Endothelial cell of umbilical vein (primary cell): ENCODE data around the gene CEBPB. TPM values are rescaled to one million over a fixed set of nuclear protein-coding genes. Genes with fewer than 3 reads are reported as not detected.

Experiments
- BruUV-seq: library from RNA; stranded (reverse); fragments of 400-500 nt; replicated peaks from 2 replicates; lab custom pipeline; 2021; lab: Mats Ljungman, UMichigan
- CTCF ChIA-PET: fragments of 300-600, 350-600 bp; sonication (Branson Sonifier 250); formaldehyde crosslinking; loops from one replicate; lab custom pipeline; 2021; ENCODE audit warnings: antibody characterized with exemption, inconsistent platforms; lab: Charles Lee
- POLR2A ChIA-PET: fragments of 300-600, 350-600 bp; sonication (Branson Sonifier 250); formaldehyde crosslinking; loops from one replicate; lab custom pipeline; 2021; ENCODE audit warnings: antibody characterized with exemption, inconsistent platforms; lab: Charles Lee
- DNase-seq: peaks from one replicate; pipeline ENCODE4 v3.0.0-alpha.2; 2011; ENCODE audit warnings: low read depth, low spot score
- FAIRE-seq: peaks from 2 replicates; lab custom pipeline; 2011; peaks lifted over from hg19 to GRCh38; lab: Jason Lieb, UNC
- H2AFZ ChIP-seq: 2 replicates; pipeline ENCODE4 v1.6.0; 2012; ENCODE audit warnings: low read depth, low read length, control low read depth, inconsistent platforms
- H3K27ac ChIP-seq: 2 replicates; pipeline ENCODE4 v1.5.1; 2011; ENCODE audit warnings: low read depth, mild to moderate bottlenecking, control low read depth, low read length, moderate library complexity; ENCODE audit not compliant: insufficient read depth
- H3K27me3 ChIP-seq, 2 experiments: 2 replicates each; pipeline versions ENCODE4 v1.6.0 to v1.6.1; 2011; ENCODE audit warnings: low read length in 2 of 2, mixed read lengths in 1 of 2; ENCODE audit not compliant: control insufficient read depth in 2 of 2, insufficient read depth in 2 of 2
- H3K36me3 ChIP-seq, 2 experiments: 2 replicates in 1 of 2; 3 replicates in 1 of 2; pipeline ENCODE4 v1.5.1; 2011; ENCODE audit warnings: low read length in 2 of 2, mild to moderate bottlenecking in 1 of 2, moderate library complexity in 1 of 2; ENCODE audit not compliant: control insufficient read depth in 2 of 2, insufficient read depth in 2 of 2; ENCODE audit errors: extremely low read depth in 1 of 2
- H3K4me1 ChIP-seq: 3 replicates; pipeline ENCODE4 v1.5.1; 2011; ENCODE audit warnings: mild to moderate bottlenecking, low read length; ENCODE audit not compliant: control insufficient read depth, insufficient read depth; ENCODE audit errors: extremely low read depth
- H3K4me2 ChIP-seq: 2 replicates; pipeline ENCODE4 v1.6.1; 2011; ENCODE audit warnings: low read length, control low read depth, mixed read lengths; ENCODE audit not compliant: insufficient read depth
- H3K4me3 ChIP-seq, 3 experiments: fragments of 200-600 bp in 1 of 3; sonication (generic), shearing (Covaris generic) in 1 of 3; replicated peaks in 1 of 3; 2 replicates each; pipeline ENCODE4 v1.5.1; 2011 to 2016; ENCODE audit warnings: control low read depth in 3 of 3, low read length in 3 of 3, mild to moderate bottlenecking in 2 of 3, inconsistent platforms in 1 of 3, low read depth in 1 of 3, moderate library complexity in 1 of 3; ENCODE audit not compliant: insufficient read depth in 1 of 3
- H3K79me2 ChIP-seq: 2 replicates; pipeline ENCODE4 v1.6.0; 2012; ENCODE audit warnings: low read length, inconsistent platforms; ENCODE audit not compliant: control insufficient read depth, insufficient read depth
- H3K9ac ChIP-seq: replicated peaks from 2 replicates; pipeline ENCODE3; 2011; ENCODE audit warnings: low read length, control low read depth; ENCODE audit not compliant: insufficient read depth; ENCODE audit errors: extremely low read depth
- H3K9me1 ChIP-seq: replicated peaks from 3 replicates; pipeline ENCODE4 v1.6.0; 2011; ENCODE audit warnings: mild to moderate bottlenecking, low read length; ENCODE audit not compliant: control insufficient read depth, insufficient read depth; ENCODE audit errors: extremely low read depth
- H3K9me3 ChIP-seq: replicated peaks from 2 replicates; pipeline ENCODE4 v1.5.1; 2012; ENCODE audit warnings: low read length, inconsistent platforms; ENCODE audit not compliant: control insufficient read depth, insufficient read depth
- H4K20me1 ChIP-seq: replicated peaks from 2 replicates; pipeline ENCODE3; 2011; ENCODE audit warnings: mild to moderate bottlenecking, low read length; ENCODE audit not compliant: control insufficient read depth, insufficient read depth; ENCODE audit errors: extremely low read depth
- EZH2 ChIP-seq: IDR thresholded peaks from 2 replicates; pipeline ENCODE4 v1.6.1; 2012; ENCODE audit warnings: borderline replicate concordance, low read depth, mild to moderate bottlenecking, moderate library complexity, low read length, inconsistent platforms; ENCODE audit not compliant: severe bottlenecking
- FOS ChIP-seq: IDR thresholded peaks from 2 replicates; pipeline ENCODE4 v1.6.1; 2011; ENCODE audit warnings: mild to moderate bottlenecking, low read length, moderate library complexity, borderline replicate concordance; ENCODE audit not compliant: insufficient read depth
- GATA2 ChIP-seq: IDR thresholded peaks from 2 replicates; pipeline ENCODE4 v1.7.0; 2011; ENCODE audit warnings: low read depth, mild to moderate bottlenecking, moderate library complexity, mixed read lengths, low read length; ENCODE audit not compliant: insufficient read length, insufficient read depth
- JUN ChIP-seq: IDR thresholded peaks from 2 replicates; pipeline ENCODE4 v1.6.1; 2011; ENCODE audit warnings: borderline replicate concordance, low read depth; ENCODE audit not compliant: insufficient read length, insufficient read depth
- MYC ChIP-seq: IDR thresholded peaks from one replicate; pipeline ENCODE4 v1.6.1; 2011; ENCODE audit warnings: mild to moderate bottlenecking, low read depth, low read length
- POLR2AphosphoS5 ChIP-seq: IDR thresholded peaks from 2 replicates; pipeline ENCODE4 v1.6.1; 2012; ENCODE audit warnings: low read depth, mild to moderate bottlenecking, control low read depth, low read length, moderate library complexity; ENCODE audit not compliant: insufficient read depth
- dilution Hi-C: fragments of 300-500 bp; cut with MboI; formaldehyde crosslinking; loops from one replicate; pipeline ENCODE4 v1.15.0; 2019; ENCODE audit warnings: low sequenced_read_pairs; ENCODE audit not compliant: extremely low pct_ligation_motif_present
- intact Hi-C: fragments of 100-400 bp; cut with micrococcal nuclease; formaldehyde crosslinking; loops from one replicate; pipeline ENCODE4 v1.10.0; 2022
- polyA plus RNA-seq, 4 experiments: library from polyadenylated mRNA; depleted of rRNA in 3 of 4; stranded (reverse) in 3 of 4; unstranded in 1 of 4; fragments of >200 nt; gene quantifications; 2 replicates each; pipeline versions ENCODE4 v1.2.1 to v1.2.3, GENCODE V29; 2011 to 2012; ENCODE audit warnings: missing spikeins in 1 of 4
- total RNA-seq: library from RNA; stranded (reverse); gene quantifications from 2 replicates; pipeline ENCODE4 v1.2.3, GENCODE V29; 2021
- TF ChIP-seq, protein P1 (sequence below), 2 donors: IDR thresholded peaks; 1 replicate in 1 of 2; 2 replicates in 1 of 2; pipeline ENCODE4 v1.5.1; 2011; ENCODE audit warnings: low read length in 2 of 2, mild to moderate bottlenecking in 2 of 2, moderate library complexity in 2 of 2, control low read depth in 1 of 2, inconsistent platforms in 1 of 2, low read depth in 1 of 2; ENCODE audit not compliant: insufficient read depth in 1 of 2; ENCODE audit errors: extremely low read depth in 1 of 2

The CEBPB gene
- total and polyA plus RNA-seq, 2 donors (not counting 3 experiments of a cell fraction or from before 2014, with no cell fraction given) = 3.7 to 11.4 TPM

GRCh38 chr20:50224531-50225255, 34.1 kb downstream of the CEBPB start:
- Histone ChIP-seq H2AFZ (no peak overlapping the region), H3K79me2 (no peaks in the 10 kb centered on the region), H3K4me1 (no peaks in the 10 kb centered on the region), H3K9me3 (no peaks in the 10 kb centered on the region), H3K9me1 (no peaks in the 10 kb centered on the region), H3K9ac (no peak overlapping the region), H4K20me1 (no peaks in the 10 kb centered on the region), H3K4me2 (no peak overlapping the region), H3K27ac (no peak overlapping the region), H3K27me3 (no peaks in the 10 kb centered on the region), H3K36me3 (no peaks in the 10 kb centered on the region), H3K4me3 (no peak overlapping the region)
- dilution Hi-C loops = no loop called here
- ChIA-PET POLR2A (no interaction called here), CTCF (no interaction called here)
- intact Hi-C loops = no loop called here
- peak; percentile 63 for DNase-seq
- no TSS peak for BruUV-seq
- TF ChIP-seq JUN (peak; percentile 16), EZH2 (no peak)
- FAIRE-seq = peak; percentile 18

DNA sequence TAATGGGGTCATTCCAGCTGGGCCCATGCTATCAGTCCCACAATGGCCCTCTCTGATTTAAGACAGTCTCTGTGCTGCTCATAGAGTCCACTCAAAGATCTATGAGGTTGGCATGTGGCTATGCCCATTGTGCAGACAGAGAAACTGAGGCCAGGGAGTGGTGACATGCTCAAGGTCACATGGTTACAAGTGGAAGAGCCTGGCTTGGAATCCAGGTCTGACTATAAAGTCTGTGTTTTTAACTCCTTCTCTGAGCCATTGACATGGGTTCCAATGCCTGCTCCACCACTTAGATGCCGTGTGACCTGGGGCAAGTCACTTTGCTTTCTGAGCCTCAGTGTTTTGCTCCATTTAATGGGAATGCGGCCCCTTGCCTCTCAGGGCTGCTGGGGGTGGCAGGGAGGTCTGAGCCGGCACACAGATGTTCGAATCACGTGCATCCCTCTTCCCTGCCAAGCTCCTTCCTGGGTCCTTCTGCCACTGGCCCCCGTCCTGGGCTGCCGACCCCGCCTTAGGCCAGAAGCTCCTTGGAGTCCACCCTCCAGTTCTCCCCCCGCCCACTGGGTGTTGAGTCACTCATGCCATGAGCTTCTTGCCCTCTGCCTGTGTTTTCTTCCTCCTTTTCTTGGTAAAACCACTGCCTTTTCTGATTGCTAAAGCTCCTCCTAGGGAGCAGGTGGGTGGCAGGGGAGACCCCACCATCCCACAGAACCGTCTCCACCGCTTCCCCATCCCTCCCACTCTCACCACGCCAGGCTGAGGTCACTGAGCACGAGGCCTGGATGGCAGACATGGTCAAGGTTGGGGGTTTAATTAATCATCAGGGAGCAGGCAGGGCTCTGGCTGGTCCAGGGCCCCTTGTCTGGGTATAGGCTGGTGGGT, 35.7 kb downstream of the CEBPB start:
- H3K9me1 ChIP-seq = no peaks in the 10 kb centered on the region
- no peak overlapping the region for H2AFZ ChIP-seq
- H3K27ac ChIP-seq = no peak overlapping the region
- H3K9me3 ChIP-seq = no peaks in the 10 kb centered on the region
- FAIRE-seq (no peak), DNase-seq (no peak)
- ChIA-PET POLR2A (no interaction called here), CTCF (interaction anchor here (0.8 to 1.3 kb wide), 2 partner anchors 10 to 15 kb away, joined by 3 read pairs; no protein-coding TSS in a partner anchor)
- no peak overlapping the region for H3K4me3 ChIP-seq
- TF ChIP-seq MYC (no peak), JUN (no peak), GATA2 (no peak), POLR2AphosphoS5 (no peak), FOS (no peak)
- TF ChIP-seq, protein P1, sequence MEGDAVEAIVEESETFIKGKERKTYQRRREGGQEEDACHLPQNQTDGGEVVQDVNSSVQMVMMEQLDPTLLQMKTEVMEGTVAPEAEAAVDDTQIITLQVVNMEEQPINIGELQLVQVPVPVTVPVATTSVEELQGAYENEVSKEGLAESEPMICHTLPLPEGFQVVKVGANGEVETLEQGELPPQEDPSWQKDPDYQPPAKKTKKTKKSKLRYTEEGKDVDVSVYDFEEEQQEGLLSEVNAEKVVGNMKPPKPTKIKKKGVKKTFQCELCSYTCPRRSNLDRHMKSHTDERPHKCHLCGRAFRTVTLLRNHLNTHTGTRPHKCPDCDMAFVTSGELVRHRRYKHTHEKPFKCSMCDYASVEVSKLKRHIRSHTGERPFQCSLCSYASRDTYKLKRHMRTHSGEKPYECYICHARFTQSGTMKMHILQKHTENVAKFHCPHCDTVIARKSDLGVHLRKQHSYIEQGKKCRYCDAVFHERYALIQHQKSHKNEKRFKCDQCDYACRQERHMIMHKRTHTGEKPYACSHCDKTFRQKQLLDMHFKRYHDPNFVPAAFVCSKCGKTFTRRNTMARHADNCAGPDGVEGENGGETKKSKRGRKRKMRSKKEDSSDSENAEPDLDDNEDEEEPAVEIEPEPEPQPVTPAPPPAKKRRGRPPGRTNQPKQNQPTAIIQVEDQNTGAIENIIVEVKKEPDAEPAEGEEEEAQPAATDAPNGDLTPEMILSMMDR (IDR thresholded peaks at IDR 0.05; ENCODE audit: extremely low read depth in 1 of 2, insufficient read depth in 1 of 2, low read depth in 1 of 2, low read length in 2 of 2) = no peak
- dilution Hi-C loops = no loop called here
- H3K9ac ChIP-seq = no peak overlapping the region
- H4K20me1 ChIP-seq = no peaks in the 10 kb centered on the region
- H3K79me2 ChIP-seq = no peaks in the 10 kb centered on the region
- no TSS peak for BruUV-seq
- no peaks in the 10 kb centered on the region for H3K27me3 ChIP-seq
- H3K4me1 ChIP-seq = no peaks in the 10 kb centered on the region
- intact Hi-C loops = no loop called here
- H3K36me3 ChIP-seq = no peaks in the 10 kb centered on the region
- H3K4me2 ChIP-seq = no peak overlapping the region
